Brain microvascular endothelial cell (primary cell): ENCODE results near the gene YPEL4.
"Not testable (repeated sequence)": the region's sequence is repeated elsewhere in the genome, so short reads cannot be mapped to it uniquely, and the experiment has no call there.

Source experiments
- DNase-seq: peaks from one replicate; pipeline ENCODE4 v3.0.0-alpha.2; 2020
- H3K27ac ChIP-seq: fragments of 250-450 bp; sonication (Bioruptor Pico); 2 replicates; pipeline ENCODE4 v1.5.1; 2020; ENCODE audit warnings: mild to moderate bottlenecking, moderate library complexity
- H3K27me3 ChIP-seq: fragments of 250-450 bp; sonication (Bioruptor Pico); replicated peaks from 2 replicates; pipeline ENCODE4 v1.5.1; 2020; ENCODE audit warnings: mild to moderate bottlenecking
- H3K36me3 ChIP-seq: fragments of 250-450 bp; sonication (Bioruptor Pico); replicated peaks from 2 replicates; pipeline ENCODE4 v1.5.1; 2020; ENCODE audit warnings: mild to moderate bottlenecking
- H3K4me3 ChIP-seq: 2 replicates; pipeline ENCODE4 v1.5.1; 2011; ENCODE audit warnings: low read depth, mild to moderate bottlenecking, control low read depth, low read length, moderate library complexity
- in situ Hi-C: cut with HindIII; loops from 2 replicates; pipeline ENCODE4 v1.10.0; 2017; ENCODE audit warnings: low sequenced_read_pairs, low pct_ligation_motif_present
- TF ChIP-seq, protein P1 (sequence below): IDR thresholded peaks from 2 replicates; pipeline ENCODE4 v1.5.1; 2011; ENCODE audit warnings: low read depth, mild to moderate bottlenecking, moderate library complexity, low read length, control low read depth, inconsistent platforms; ENCODE audit errors: missing control alignments

YPEL4 gene

GRCh38 chr11:57653163-57653562 is 3.5 kb upstream of the YPEL4 start:
- H3K4me3 ChIP-seq = no peak overlapping the region
- no peak for DNase-seq

GRCh38 chr11:57652662-57653061 is 3.0 kb upstream of the YPEL4 start:
- Histone ChIP-seq H3K4me3 (no peak overlapping the region), H3K27me3 (peaks cover 5% of the 10 kb centered on the region), H3K36me3 (no peaks in the 10 kb centered on the region), H3K27ac (no peak overlapping the region)
- TF ChIP-seq, protein P1, sequence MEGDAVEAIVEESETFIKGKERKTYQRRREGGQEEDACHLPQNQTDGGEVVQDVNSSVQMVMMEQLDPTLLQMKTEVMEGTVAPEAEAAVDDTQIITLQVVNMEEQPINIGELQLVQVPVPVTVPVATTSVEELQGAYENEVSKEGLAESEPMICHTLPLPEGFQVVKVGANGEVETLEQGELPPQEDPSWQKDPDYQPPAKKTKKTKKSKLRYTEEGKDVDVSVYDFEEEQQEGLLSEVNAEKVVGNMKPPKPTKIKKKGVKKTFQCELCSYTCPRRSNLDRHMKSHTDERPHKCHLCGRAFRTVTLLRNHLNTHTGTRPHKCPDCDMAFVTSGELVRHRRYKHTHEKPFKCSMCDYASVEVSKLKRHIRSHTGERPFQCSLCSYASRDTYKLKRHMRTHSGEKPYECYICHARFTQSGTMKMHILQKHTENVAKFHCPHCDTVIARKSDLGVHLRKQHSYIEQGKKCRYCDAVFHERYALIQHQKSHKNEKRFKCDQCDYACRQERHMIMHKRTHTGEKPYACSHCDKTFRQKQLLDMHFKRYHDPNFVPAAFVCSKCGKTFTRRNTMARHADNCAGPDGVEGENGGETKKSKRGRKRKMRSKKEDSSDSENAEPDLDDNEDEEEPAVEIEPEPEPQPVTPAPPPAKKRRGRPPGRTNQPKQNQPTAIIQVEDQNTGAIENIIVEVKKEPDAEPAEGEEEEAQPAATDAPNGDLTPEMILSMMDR = no peak
- in situ Hi-C loops = no loop called here
- no peak for DNase-seq

More at GRCh38 chr11:57653163-57653562, 3.5 kb upstream of the YPEL4 start:
- TF ChIP-seq, protein P1 = no peak
- Histone ChIP-seq H3K27ac (no peak overlapping the region), H3K36me3 (no peaks in the 10 kb centered on the region), H3K27me3 (no peaks in the 10 kb centered on the region)
- in situ Hi-C loops = no loop called here

- H3K36me3 ChIP-seq = not testable (repeated sequence)
Measured at GRCh38 chr11:57652230-57652629, 2.5 kb upstream of the YPEL4 start.

DNA sequence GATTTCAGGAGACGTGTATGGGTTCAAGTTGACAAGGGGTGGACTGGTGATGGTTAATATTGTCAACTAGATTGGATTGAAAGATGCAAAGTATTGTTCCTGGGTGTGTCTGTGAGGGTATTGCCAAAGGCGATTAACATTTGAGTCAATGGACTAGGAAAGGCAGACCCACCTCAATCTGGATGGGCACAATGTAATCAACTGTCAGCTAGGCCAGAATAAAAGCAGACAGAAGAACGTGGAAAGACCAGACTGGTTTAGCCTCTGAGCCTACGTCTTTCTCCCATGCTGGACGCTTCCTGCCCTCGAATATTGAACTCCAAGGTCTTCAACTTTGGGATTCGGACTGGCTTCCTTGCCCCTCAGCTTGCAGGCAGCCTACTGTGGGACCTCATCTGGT is 1.7 kb upstream of the YPEL4 start:
- Histone ChIP-seq H3K27ac (no peak overlapping the region), H3K4me3 (no peak overlapping the region), H3K36me3 (no peaks in the 10 kb centered on the region), H3K27me3 (peaks cover 18% of the 10 kb centered on the region)
- DNase-seq = no peak
- TF ChIP-seq, protein P1 = no peak
- in situ Hi-C loops = no loop called here

More at GRCh38 chr11:57652230-57652629, 2.5 kb upstream of the YPEL4 start:
- H3K27ac ChIP-seq, H3K4me3 ChIP-seq, H3K27me3 ChIP-seq, in situ Hi-C loops, DNase-seq: not testable (repeated sequence)

GRCh38 chr11:57650739-57651090 is 1.0 kb upstream of the YPEL4 start:
- Histone ChIP-seq H3K4me3 (no peak overlapping the region), H3K27ac (no peak overlapping the region), H3K27me3 (peaks cover 20% of the 10 kb centered on the region), H3K36me3 (no peaks in the 10 kb centered on the region)
- in situ Hi-C loops = no loop called here
- TF ChIP-seq, protein P1 = no peak
- DNase-seq = no peak

GRCh38 chr11:57648801-57649735 is 644 bp downstream of the YPEL4 start:
- Histone ChIP-seq H3K36me3 (no peaks in the 10 kb centered on the region), H3K27me3 (peaks cover 20% of the 10 kb centered on the region), H3K27ac (no peak overlapping the region), H3K4me3 (peak overlapping the region; percentile 38)
- in situ Hi-C loops = loop anchor here (10.0 kb wide), 1 partner anchor 84 kb away; the partner anchor contains the start of gene UBE2L6
- DNase-seq = no peak
- TF ChIP-seq, protein P1 = no peak
